ENCODE data around the gene RNF11.

RNF11 gene

GRCh38 chr1:51316113-51316845 lies 80.2 kb downstream of the RNF11 start:
- Histone ChIP-seq H3K4me3 (ENCODE audit: low read depth in 1 of 2, low read length in 2 of 2) (no peak overlapping the region), H3K4me1 (ENCODE audit: control insufficient read depth in 1 of 2, insufficient read depth in 2 of 2, low read length in 2 of 2) (peaks cover 9 to 12% of the 10 kb centered on the region in 2 donors), H3K27me3 (ENCODE audit: control insufficient read depth in 1 of 2, insufficient read depth in 2 of 2, low read length in 2 of 2) (no peaks in the 10 kb centered on the region), H3K9me3 (ENCODE audit: control insufficient read depth in 1 of 2, low read length in 2 of 2) (no peaks in the 10 kb centered on the region), H3K9ac (ENCODE audit: low read depth in 1 of 2, low read length in 2 of 2) (no peak overlapping the region), H3K27ac (ENCODE audit: low read depth, low read length) (no peak overlapping the region), H3K36me3 (ENCODE audit: control insufficient read depth in 1 of 2, insufficient read depth in 2 of 2, low read length in 2 of 2) (no peaks in the 10 kb centered on the region)

GRCh38 chr1:51316846-51317120 lies 80.7 kb downstream of the RNF11 start:
- H3K36me3 ChIP-seq (ENCODE audit: control insufficient read depth in 1 of 2, insufficient read depth in 2 of 2, low read length in 2 of 2): no peaks in the 10 kb centered on the region
- H3K4me1 ChIP-seq (ENCODE audit: control insufficient read depth in 1 of 2, insufficient read depth in 2 of 2, low read length in 2 of 2): peaks cover 9 to 12% of the 10 kb centered on the region in 2 donors
- H3K9ac ChIP-seq (ENCODE audit: low read depth in 1 of 2, low read length in 2 of 2): no peak overlapping the region
- H3K27me3 ChIP-seq (ENCODE audit: control insufficient read depth in 1 of 2, insufficient read depth in 2 of 2, low read length in 2 of 2): no peaks in the 10 kb centered on the region
- H3K9me3 ChIP-seq (ENCODE audit: control insufficient read depth in 1 of 2, low read length in 2 of 2): no peaks in the 10 kb centered on the region
- no peak overlapping the region for H3K27ac ChIP-seq (ENCODE audit: low read depth, low read length)
- H3K4me3 ChIP-seq (ENCODE audit: low read depth in 1 of 2, low read length in 2 of 2): no peak overlapping the region

DNA sequence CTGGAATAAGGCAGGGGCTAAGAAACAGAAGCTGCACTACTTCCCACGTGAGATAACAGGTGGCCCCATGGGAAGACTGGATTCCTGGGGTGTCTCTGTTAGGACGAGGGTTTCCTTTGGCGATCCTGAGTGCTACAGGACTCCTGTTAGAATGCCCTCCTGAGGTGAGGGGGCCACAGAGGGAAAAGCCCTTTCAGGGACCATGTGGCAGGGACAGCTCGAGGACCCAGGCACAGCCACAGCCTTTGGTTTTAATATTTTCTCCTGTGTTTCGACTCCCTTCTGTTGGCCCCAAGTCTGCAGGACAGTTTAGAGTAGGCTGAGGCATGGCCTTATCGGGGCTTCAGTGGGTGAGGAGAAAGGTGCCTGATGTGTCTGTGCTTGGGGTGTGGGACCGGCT lies 81.7 kb downstream of the RNF11 start:
- Histone ChIP-seq H3K9ac (ENCODE audit: low read depth in 1 of 2, low read length in 2 of 2) (no peak overlapping the region), H3K9me3 (ENCODE audit: control insufficient read depth in 1 of 2, low read length in 2 of 2) (no peaks in the 10 kb centered on the region), H3K27ac (ENCODE audit: low read depth, low read length) (no peak overlapping the region), H3K4me3 (ENCODE audit: low read depth in 1 of 2, low read length in 2 of 2) (no peak overlapping the region), H3K36me3 (ENCODE audit: control insufficient read depth in 1 of 2, insufficient read depth in 2 of 2, low read length in 2 of 2) (no peaks in the 10 kb centered on the region), H3K4me1 (ENCODE audit: control insufficient read depth in 1 of 2, insufficient read depth in 2 of 2, low read length in 2 of 2) (peaks cover 9 to 12% of the 10 kb centered on the region in 2 donors), H3K27me3 (ENCODE audit: control insufficient read depth in 1 of 2, insufficient read depth in 2 of 2, low read length in 2 of 2) (no peaks in the 10 kb centered on the region)

GRCh38 chr1:51320967-51321923 lies 85.2 kb downstream of the RNF11 start:
- Histone ChIP-seq H3K4me3 (ENCODE audit: low read depth in 1 of 2, low read length in 2 of 2) (no peak overlapping the region), H3K27me3 (ENCODE audit: control insufficient read depth in 1 of 2, insufficient read depth in 2 of 2, low read length in 2 of 2) (no peaks in the 10 kb centered on the region), H3K36me3 (ENCODE audit: control insufficient read depth in 1 of 2, insufficient read depth in 2 of 2, low read length in 2 of 2) (no peaks in the 10 kb centered on the region), H3K27ac (ENCODE audit: low read depth, low read length) (no peak overlapping the region), H3K4me1 (ENCODE audit: control insufficient read depth in 1 of 2, insufficient read depth in 2 of 2, low read length in 2 of 2) (no peaks in the 10 kb centered on the region), H3K9me3 (ENCODE audit: control insufficient read depth in 1 of 2, low read length in 2 of 2) (no peaks in the 10 kb centered on the region), H3K9ac (ENCODE audit: low read depth in 1 of 2, low read length in 2 of 2) (no peak overlapping the region)

DNA sequence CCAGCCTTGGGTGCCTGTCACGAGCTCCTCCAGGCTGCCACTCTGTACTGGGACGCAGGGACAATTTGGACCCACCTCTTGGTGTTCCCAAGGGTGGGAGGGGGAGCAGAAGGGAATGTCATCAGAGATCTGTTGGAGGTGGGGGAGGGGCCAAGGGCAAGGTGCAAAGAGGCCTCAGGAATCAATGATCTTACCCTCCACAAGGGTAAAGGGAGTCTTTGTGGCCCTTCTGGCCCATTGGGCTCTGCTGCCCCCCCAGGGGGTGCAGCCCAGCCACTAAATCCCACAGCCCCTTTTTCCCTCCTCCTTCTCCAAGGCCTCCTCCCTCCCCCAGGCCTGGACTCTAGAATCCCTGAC lies 85.8 kb downstream of the RNF11 start:
- no peak overlapping the region for H3K9ac ChIP-seq (ENCODE audit: low read depth in 1 of 2, low read length in 2 of 2)
- H3K27ac ChIP-seq (ENCODE audit: low read depth, low read length): no peak overlapping the region
- no peaks in the 10 kb centered on the region for H3K4me1 ChIP-seq (ENCODE audit: control insufficient read depth in 1 of 2, insufficient read depth in 2 of 2, low read length in 2 of 2)

GRCh38 chr1:51322417-51323101 lies 86.5 kb downstream of the RNF11 start:
- H3K4me1 ChIP-seq (ENCODE audit: control insufficient read depth in 1 of 2, insufficient read depth in 2 of 2, low read length in 2 of 2): no peaks in the 10 kb centered on the region
- no peak overlapping the region for H3K27ac ChIP-seq (ENCODE audit: low read depth, low read length)
- H3K36me3 ChIP-seq (ENCODE audit: control insufficient read depth in 1 of 2, insufficient read depth in 2 of 2, low read length in 2 of 2): no peaks in the 10 kb centered on the region

More for the DNA sequence above, 85.8 kb downstream of the RNF11 start:
- H3K4me3 ChIP-seq (ENCODE audit: low read depth in 1 of 2, low read length in 2 of 2): no peak overlapping the region
- no peaks in the 10 kb centered on the region for H3K9me3 ChIP-seq (ENCODE audit: control insufficient read depth in 1 of 2, low read length in 2 of 2)
- no peaks in the 10 kb centered on the region for H3K36me3 ChIP-seq (ENCODE audit: control insufficient read depth in 1 of 2, insufficient read depth in 2 of 2, low read length in 2 of 2)
- H3K27me3 ChIP-seq (ENCODE audit: control insufficient read depth in 1 of 2, insufficient read depth in 2 of 2, low read length in 2 of 2): no peaks in the 10 kb centered on the region

More at GRCh38 chr1:51322417-51323101, 86.5 kb downstream of the RNF11 start:
- Histone ChIP-seq H3K9ac (ENCODE audit: low read depth in 1 of 2, low read length in 2 of 2) (no peak overlapping the region), H3K4me3 (ENCODE audit: low read depth in 1 of 2, low read length in 2 of 2) (no peak overlapping the region), H3K9me3 (ENCODE audit: control insufficient read depth in 1 of 2, low read length in 2 of 2) (no peaks in the 10 kb centered on the region), H3K27me3 (ENCODE audit: control insufficient read depth in 1 of 2, insufficient read depth in 2 of 2, low read length in 2 of 2) (no peaks in the 10 kb centered on the region)

Measured in duodenal mucosa (tissue), 2 donors.